HG03558 (cell line): Measurements from ENCODE around the gene SNRK.

Source experiments
- ATAC-seq: cut with Tn5 transposase; IDR thresholded peaks from one replicate; pipeline ENCODE4 v1.9.1; 2021; ENCODE audit warnings: moderate number of reproducible peaks; ENCODE audit not compliant: unreplicated experiment; ENCODE audit errors: extremely low read depth

Gene SNRK

GRCh38 chr3:43268636-43269035 is 17.7 kb upstream of the SNRK start:
- no peak for ATAC-seq

GRCh38 chr3:43270078-43270477 is 16.3 kb upstream of the SNRK start:
- ATAC-seq = no peak

GRCh38 chr3:43273416-43273815 is 12.9 kb upstream of the SNRK start:
- no peak for ATAC-seq

- no peak for ATAC-seq
These were observed 7.3 kb upstream of the SNRK start for GRCh38 chr3:43279082-43279481.

GRCh38 chr3:43279532-43279931 is 6.8 kb upstream of the SNRK start:
- ATAC-seq = no peak

GRCh38 chr3:43281020-43281419 is 5.3 kb upstream of the SNRK start:
- no peak for ATAC-seq

- no peak for ATAC-seq
These were observed 2.2 kb upstream of the SNRK start for GRCh38 chr3:43284171-43284570.

GRCh38 chr3:43285644-43286043 is 696 bp upstream of the SNRK start:
- ATAC-seq = no peak

- peak; percentile 20 for ATAC-seq
These were observed 630 bp downstream of the SNRK start for GRCh38 chr3:43286841-43287499.

- no peak for ATAC-seq
These were observed 1.1 kb downstream of the SNRK start for GRCh38 chr3:43287500-43287873.

- no peak for ATAC-seq
These were observed 2.0 kb downstream of the SNRK start for GRCh38 chr3:43288366-43288765.

- no peak for ATAC-seq
These were observed 2.5 kb downstream of the SNRK start for GRCh38 chr3:43288850-43289249.

- ATAC-seq = no peak
These were observed 3.1 kb downstream of the SNRK start for GRCh38 chr3:43289401-43289800.

GRCh38 chr3:43289841-43290470 is 3.6 kb downstream of the SNRK start:
- ATAC-seq = no peak

- ATAC-seq = no peak
These were observed 4.6 kb downstream of the SNRK start for GRCh38 chr3:43290956-43291355.

GRCh38 chr3:43291546-43291945 is 5.2 kb downstream of the SNRK start:
- ATAC-seq = no peak

GRCh38 chr3:43294975-43295374 is 8.6 kb downstream of the SNRK start:
- no peak for ATAC-seq

- no peak for ATAC-seq
These were observed 10.2 kb downstream of the SNRK start for GRCh38 chr3:43296565-43296964.

- no peak for ATAC-seq
These were observed 12.0 kb downstream of the SNRK start for GRCh38 chr3:43298292-43298691.

- no peak for ATAC-seq
These were observed 12.4 kb downstream of the SNRK start for GRCh38 chr3:43298761-43299160.

GRCh38 chr3:43302116-43302880 is 16.0 kb downstream of the SNRK start:
- no peak for ATAC-seq

GRCh38 chr3:43304126-43304525 is 17.8 kb downstream of the SNRK start:
- no peak for ATAC-seq
